Activated CD4-positive, CD25-positive, alpha-beta regulatory T cell treated with anti-CD3 and anti-CD28 coated beads, Interleukin-2, amount 50 U/mL, for 24 hours (primary cell): ENCODE measurements around the gene CRTC1.
"Not testable (repeated sequence)": the region's sequence is repeated elsewhere in the genome, so short reads cannot be mapped to it uniquely, and the experiment has no call there.

Experiments used
- ATAC-seq, 2 donors: fragments of 150-1000 bp; cut with Tn5 transposase; one replicate each; pipeline ENCODE4 v1.10.0; 2021; ENCODE audit warnings: mild to moderate bottlenecking in 1 of 2, moderate library complexity in 1 of 2

The CRTC1 gene

GRCh38 chr19:18809149-18809868 is 125.8 kb downstream of the CRTC1 start:
- no peak for ATAC-seq

- ATAC-seq: not testable (repeated sequence)
Observed at GRCh38 chr19:18811638-18812037, 128.2 kb downstream of the CRTC1 start.

- no peak for ATAC-seq
Observed at GRCh38 chr19:18814063-18814462, 130.6 kb downstream of the CRTC1 start.

DNA sequence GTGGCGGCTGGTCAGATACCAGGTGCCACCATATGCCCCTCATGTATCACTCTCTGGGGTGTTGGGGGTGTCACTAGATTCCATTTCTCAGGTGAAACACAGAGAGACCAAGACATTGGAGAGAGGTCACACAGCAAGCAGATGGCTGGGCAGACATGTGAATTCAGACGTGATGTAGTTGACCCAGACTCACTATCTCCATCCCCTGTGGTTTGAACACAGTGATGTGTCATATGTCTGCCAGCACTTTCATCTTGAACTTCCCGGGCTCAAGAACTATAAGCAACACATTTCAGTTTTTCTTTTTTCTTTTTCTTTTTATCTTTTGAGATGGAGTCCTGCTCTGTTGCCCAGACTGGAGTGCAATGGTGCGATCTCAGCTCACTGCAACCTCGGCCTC is 132.2 kb downstream of the CRTC1 start:
- ATAC-seq: no peak

DNA sequence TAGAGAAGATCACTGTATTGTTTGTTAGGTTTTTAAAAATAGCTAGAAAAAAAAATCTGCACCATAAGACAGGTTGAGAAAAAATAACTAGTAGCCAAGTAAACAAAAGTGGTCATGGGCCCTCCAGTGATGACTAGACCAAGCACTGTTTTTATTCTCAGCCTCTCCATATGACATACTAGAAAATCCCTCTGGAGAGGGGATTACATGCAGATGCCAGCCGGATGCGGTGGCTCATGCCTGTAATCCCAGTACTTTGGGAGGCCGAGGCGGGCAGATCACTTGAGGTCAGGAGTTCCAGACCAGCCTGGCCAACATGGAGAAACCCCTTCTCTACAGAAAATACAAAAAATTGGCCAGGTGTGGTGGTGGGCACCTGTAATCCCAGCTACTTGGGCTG is 133.2 kb downstream of the CRTC1 start:
- not testable (repeated sequence) for ATAC-seq

DNA sequence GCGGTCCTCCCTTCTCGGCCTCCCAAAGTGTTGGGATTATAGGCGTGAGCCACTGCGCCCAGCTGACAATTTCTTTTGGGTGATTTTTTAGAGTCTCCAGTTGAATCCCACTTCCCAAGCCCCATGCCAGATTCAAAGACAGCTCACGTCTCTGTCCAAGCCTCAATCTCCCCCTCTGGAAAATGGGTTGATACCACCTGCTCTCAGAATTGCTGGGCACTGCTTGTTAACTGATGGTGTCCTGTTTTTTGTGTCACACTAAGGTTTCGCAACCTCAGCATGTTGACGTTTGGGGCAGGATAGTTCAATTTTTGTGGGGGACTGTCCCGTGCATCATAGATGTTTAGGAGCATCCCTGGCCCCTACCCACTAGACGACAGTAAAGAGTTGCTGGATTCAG is 134.1 kb downstream of the CRTC1 start:
- no peak for ATAC-seq

DNA sequence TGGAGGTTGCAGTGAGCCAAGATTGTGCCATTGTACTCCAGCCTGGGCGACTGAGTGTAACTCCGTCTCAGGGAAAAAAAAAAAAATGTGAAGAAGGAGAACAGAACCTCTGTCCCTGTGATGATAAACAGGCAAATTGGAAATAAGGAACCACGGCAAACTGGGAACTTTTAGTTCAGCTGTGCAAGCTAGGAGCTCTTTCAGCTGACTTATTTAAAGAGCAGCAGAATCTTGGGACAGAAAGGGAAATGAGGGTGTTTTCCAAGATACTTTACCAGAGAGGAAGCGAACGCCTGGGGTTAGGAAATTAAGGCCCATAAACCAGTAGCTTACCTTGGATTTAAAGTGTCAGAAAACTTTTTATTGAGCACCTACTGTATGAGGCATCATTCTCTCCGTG is 145.3 kb downstream of the CRTC1 start:
- no peak for ATAC-seq

GRCh38 chr19:18830488-18830887 is 147.0 kb downstream of the CRTC1 start:
- no peak for ATAC-seq

GRCh38 chr19:18831524-18832305 is 148.2 kb downstream of the CRTC1 start, which contains the start of gene UPF1:
UPF1 (plus strand) TSS chr19:18831959; CDS start chr19:18832210, 251 bp downstream.
- peak; percentile 83 to 84 for ATAC-seq
